Measurements from ENCODE around the gene TCERG1L.

DNA sequence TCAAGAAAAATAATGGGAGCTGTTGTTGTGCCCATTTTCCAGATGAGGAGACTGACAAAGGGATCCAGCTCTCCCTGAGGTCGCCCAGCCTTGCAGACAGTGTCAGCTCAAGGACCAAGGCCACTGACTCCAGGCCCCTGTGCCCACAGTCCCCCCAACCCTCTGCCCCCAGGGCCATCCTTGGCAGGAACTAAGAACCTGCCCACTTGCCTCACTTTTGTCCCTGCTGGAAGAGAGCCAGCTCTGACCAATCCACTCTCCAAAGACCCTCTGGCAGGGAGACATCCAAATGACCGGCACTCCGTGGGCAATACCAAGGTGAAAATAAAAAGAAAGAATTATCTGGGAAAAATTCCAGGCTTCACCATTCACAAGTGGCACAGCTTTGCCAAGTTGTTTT lies 101.3 kb downstream of the TCERG1L start:
- TF ChIP-seq, protein P1, sequence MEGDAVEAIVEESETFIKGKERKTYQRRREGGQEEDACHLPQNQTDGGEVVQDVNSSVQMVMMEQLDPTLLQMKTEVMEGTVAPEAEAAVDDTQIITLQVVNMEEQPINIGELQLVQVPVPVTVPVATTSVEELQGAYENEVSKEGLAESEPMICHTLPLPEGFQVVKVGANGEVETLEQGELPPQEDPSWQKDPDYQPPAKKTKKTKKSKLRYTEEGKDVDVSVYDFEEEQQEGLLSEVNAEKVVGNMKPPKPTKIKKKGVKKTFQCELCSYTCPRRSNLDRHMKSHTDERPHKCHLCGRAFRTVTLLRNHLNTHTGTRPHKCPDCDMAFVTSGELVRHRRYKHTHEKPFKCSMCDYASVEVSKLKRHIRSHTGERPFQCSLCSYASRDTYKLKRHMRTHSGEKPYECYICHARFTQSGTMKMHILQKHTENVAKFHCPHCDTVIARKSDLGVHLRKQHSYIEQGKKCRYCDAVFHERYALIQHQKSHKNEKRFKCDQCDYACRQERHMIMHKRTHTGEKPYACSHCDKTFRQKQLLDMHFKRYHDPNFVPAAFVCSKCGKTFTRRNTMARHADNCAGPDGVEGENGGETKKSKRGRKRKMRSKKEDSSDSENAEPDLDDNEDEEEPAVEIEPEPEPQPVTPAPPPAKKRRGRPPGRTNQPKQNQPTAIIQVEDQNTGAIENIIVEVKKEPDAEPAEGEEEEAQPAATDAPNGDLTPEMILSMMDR (IDR thresholded peaks at IDR 0.05; ENCODE audit: insufficient read depth, low read depth, low read length), result no peak
- TF ChIP-seq EZH2 (IDR thresholded peaks at IDR 0.05; ENCODE audit: insufficient read depth, low read length), result no peak
